ENCODE results near the gene CDH23.

GRCh38 chr10:71434760-71435394, 38.2 kb downstream of the CDH23 start:
- TF ChIP-seq POLR2A (IDR thresholded peaks at IDR 0.05; ENCODE audit: low read length) (no peak), CTCF (IDR thresholded peaks at IDR 0.05) (no peak), SREBF2 (IDR thresholded peaks at IDR 0.05) (no peak), FOSL2 (IDR thresholded peaks at IDR 0.05) (no peak), FOSL2 (CRISPR knock-in tag; IDR thresholded peaks at IDR 0.05) (no peak), RAD21 (conservative IDR thresholded peaks at IDR 0.05 in 1 of 2, IDR thresholded peaks at IDR 0.05 in 1 of 2) (no peak), SMC3 (IDR thresholded peaks at IDR 0.05) (no peak)
- TF ChIP-seq, protein P1, sequence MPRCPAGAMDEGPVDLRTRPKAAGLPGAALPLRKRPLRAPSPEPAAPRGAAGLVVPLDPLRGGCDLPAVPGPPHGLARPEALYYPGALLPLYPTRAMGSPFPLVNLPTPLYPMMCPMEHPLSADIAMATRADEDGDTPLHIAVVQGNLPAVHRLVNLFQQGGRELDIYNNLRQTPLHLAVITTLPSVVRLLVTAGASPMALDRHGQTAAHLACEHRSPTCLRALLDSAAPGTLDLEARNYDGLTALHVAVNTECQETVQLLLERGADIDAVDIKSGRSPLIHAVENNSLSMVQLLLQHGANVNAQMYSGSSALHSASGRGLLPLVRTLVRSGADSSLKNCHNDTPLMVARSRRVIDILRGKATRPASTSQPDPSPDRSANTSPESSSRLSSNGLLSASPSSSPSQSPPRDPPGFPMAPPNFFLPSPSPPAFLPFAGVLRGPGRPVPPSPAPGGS (IDR thresholded peaks at IDR 0.05), result no peak
- TF ChIP-seq, protein P2, sequence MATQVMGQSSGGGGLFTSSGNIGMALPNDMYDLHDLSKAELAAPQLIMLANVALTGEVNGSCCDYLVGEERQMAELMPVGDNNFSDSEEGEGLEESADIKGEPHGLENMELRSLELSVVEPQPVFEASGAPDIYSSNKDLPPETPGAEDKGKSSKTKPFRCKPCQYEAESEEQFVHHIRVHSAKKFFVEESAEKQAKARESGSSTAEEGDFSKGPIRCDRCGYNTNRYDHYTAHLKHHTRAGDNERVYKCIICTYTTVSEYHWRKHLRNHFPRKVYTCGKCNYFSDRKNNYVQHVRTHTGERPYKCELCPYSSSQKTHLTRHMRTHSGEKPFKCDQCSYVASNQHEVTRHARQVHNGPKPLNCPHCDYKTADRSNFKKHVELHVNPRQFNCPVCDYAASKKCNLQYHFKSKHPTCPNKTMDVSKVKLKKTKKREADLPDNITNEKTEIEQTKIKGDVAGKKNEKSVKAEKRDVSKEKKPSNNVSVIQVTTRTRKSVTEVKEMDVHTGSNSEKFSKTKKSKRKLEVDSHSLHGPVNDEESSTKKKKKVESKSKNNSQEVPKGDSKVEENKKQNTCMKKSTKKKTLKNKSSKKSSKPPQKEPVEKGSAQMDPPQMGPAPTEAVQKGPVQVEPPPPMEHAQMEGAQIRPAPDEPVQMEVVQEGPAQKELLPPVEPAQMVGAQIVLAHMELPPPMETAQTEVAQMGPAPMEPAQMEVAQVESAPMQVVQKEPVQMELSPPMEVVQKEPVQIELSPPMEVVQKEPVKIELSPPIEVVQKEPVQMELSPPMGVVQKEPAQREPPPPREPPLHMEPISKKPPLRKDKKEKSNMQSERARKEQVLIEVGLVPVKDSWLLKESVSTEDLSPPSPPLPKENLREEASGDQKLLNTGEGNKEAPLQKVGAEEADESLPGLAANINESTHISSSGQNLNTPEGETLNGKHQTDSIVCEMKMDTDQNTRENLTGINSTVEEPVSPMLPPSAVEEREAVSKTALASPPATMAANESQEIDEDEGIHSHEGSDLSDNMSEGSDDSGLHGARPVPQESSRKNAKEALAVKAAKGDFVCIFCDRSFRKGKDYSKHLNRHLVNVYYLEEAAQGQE (IDR thresholded peaks at IDR 0.05), result no peak

All from A549 (cell line).